ENCODE data around the gene LIPE.

LIPE gene

GRCh38 chr19:42427313-42427712, at the start of gene LIPE:
Gene LIPE (minus strand): TSS chr19:42427388. CDS start chr19:42427149, 239 bp downstream.
- no peak for TF ChIP-seq CTCF (IDR thresholded peaks at IDR 0.05; ENCODE audit: low read depth, low read length)
- no peak within 1 kb of the TSS for H3K4me3 ChIP-seq (ENCODE audit: low read depth, low read length)

- H3K4me3 ChIP-seq (ENCODE audit: low read depth, low read length): no peak overlapping the region
- TF ChIP-seq CTCF (IDR thresholded peaks at IDR 0.05; ENCODE audit: low read depth, low read length): no peak
Measured at GRCh38 chr19:42475366-42475765, 48.2 kb upstream of the LIPE start.

- TF ChIP-seq CTCF (IDR thresholded peaks at IDR 0.05; ENCODE audit: low read depth, low read length): no peak
- no peak overlapping the region for H3K4me3 ChIP-seq (ENCODE audit: low read depth, low read length)
Measured at GRCh38 chr19:42474743-42475142, 47.6 kb upstream of the LIPE start.

DNA sequence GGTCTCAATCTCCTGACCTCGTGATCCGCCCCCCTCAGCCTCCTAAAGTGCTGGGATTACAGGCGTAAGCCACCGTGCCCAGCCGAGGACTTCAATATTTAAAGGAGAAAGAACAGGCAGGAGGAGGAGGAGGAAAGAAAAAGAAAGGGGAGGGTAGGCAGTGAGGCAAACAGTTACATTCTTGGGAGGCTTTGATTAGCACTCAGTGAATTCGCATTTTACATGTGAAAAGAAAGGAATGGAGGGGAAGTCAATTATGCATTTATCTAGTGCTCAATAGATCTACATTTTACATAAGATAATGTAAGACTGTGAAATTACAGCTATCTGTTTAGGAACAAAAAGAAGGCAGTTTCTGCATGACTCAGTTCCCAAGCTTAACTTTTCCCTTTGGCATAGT, 46.5 kb upstream of the LIPE start:
- H3K4me3 ChIP-seq (ENCODE audit: low read depth, low read length): no peak overlapping the region
- no peak for TF ChIP-seq CTCF (IDR thresholded peaks at IDR 0.05; ENCODE audit: low read depth, low read length)

DNA sequence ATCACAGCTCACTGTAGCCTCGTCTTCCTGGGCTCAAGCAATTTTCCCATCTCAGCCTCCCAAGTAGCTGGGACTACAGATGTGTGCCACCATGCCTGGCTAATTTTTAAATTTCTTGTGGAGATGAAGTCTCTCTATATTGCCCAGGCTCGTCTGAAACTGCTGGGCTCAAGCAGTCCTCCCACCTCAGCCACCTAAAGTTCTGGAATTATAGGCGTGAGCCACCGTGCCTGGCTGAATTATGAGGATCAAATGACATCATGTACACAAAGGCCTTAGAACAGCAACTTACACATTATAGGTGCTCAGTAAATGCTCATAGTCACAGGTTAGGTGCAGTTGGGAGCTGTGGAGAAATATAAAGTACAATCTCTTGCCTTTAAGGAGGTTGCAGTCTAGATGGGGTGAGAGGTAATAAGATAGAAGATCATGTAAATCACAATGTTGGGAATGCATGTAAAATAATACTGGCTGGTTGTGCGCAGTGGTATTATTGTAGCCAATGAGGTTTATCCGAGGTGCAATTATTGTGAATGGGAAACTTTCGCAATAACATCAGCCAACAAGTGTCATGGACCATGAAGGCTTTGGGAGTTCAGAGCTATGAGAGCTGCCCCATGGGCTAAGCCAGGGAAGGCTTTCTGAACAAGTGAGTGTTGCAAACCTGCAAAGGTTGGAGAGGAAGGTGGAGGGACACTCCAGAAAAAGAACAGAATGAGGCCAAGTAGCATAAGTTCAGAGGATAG, 45.4 kb upstream of the LIPE start:
- no peak for TF ChIP-seq CTCF (IDR thresholded peaks at IDR 0.05; ENCODE audit: low read depth, low read length)
- no peak overlapping the region for H3K4me3 ChIP-seq (ENCODE audit: low read depth, low read length)

- no peak overlapping the region for H3K4me3 ChIP-seq (ENCODE audit: low read depth, low read length)
- TF ChIP-seq CTCF (IDR thresholded peaks at IDR 0.05; ENCODE audit: low read depth, low read length): no peak
Measured at GRCh38 chr19:42471554-42472249, 44.5 kb upstream of the LIPE start.
